Panc1 (cell line): ENCODE results near the gene CARMIL3. TPM values are rescaled to one million over a fixed set of nuclear protein-coding genes. Genes with fewer than 3 reads are reported as not detected.

ENCODE experiments used
- ATAC-seq: fragments of 200-7000 bp; cut with Tn5 transposase; 2 replicates; pipeline ENCODE4 v1.9.1; 2020; ENCODE audit warnings: mild to moderate bottlenecking, moderate library complexity
- BruUV-seq: library from RNA; stranded (reverse); fragments of 400-500 nt; replicated peaks from 2 replicates; lab custom pipeline; 2021; lab: Mats Ljungman, UMichigan
- CTCF ChIA-PET: fragments of 300-600 bp; sonication (Branson Sonifier 250); formaldehyde crosslinking; loops from one replicate; lab custom pipeline; 2022; ENCODE audit warnings: antibody characterized with exemption; lab: Charles Lee
- POLR2A ChIA-PET: fragments of 300-600 bp; sonication (Branson Sonifier 250); formaldehyde crosslinking; loops from one replicate; lab custom pipeline; 2022; ENCODE audit warnings: antibody characterized with exemption; lab: Charles Lee
- DNase-seq: peaks from one replicate; pipeline ENCODE4 v3.0.0-alpha.2; 2010; ENCODE audit warnings: low read depth, low spot score
- H3K27ac ChIP-seq: 2 replicates; pipeline ENCODE4 v1.5.1; 2011; ENCODE audit warnings: mild to moderate bottlenecking, low read length, inconsistent platforms
- H3K27me3 ChIP-seq: fragments of 200-500 bp; sonication (Bioruptor generic); 2 replicates; pipeline ENCODE4 v1.6.0; 2014; ENCODE audit warnings: low read length, inconsistent platforms; ENCODE audit not compliant: control insufficient read depth, insufficient read depth
- H3K36me3 ChIP-seq: fragments of 200-500 bp; sonication (Bioruptor generic); 2 replicates; pipeline ENCODE4 v1.5.1; 2014; ENCODE audit warnings: inconsistent platforms, mild to moderate bottlenecking, low read length, moderate library complexity; ENCODE audit not compliant: control insufficient read depth, insufficient read depth
- H3K4me1 ChIP-seq: 2 replicates; pipeline ENCODE4 v1.5.1; 2011; ENCODE audit warnings: inconsistent platforms, mild to moderate bottlenecking, low read length, moderate library complexity; ENCODE audit not compliant: control insufficient read depth, insufficient read depth
- H3K4me3 ChIP-seq, 2 experiments: 2 replicates each; pipeline ENCODE4 v1.5.1; 2011 to 2012; ENCODE audit warnings: low read depth in 2 of 2, low read length in 2 of 2, mild to moderate bottlenecking in 2 of 2, inconsistent platforms in 1 of 2, moderate library complexity in 1 of 2
- H3K9me3 ChIP-seq: fragments of 200-500 bp; sonication (Bioruptor generic); 2 replicates; pipeline ENCODE4 v1.5.1; 2014; ENCODE audit warnings: low read depth, mild to moderate bottlenecking, inconsistent platforms, low read length, moderate library complexity; ENCODE audit not compliant: control insufficient read depth, insufficient read depth
- CTCF ChIP-seq: fragments of 450-650 bp; IDR thresholded peaks from 2 replicates; pipeline ENCODE4 v1.5.1; 2017; ENCODE audit warnings: mild to moderate bottlenecking
- POLR2AphosphoS5 ChIP-seq: IDR thresholded peaks from 2 replicates; pipeline ENCODE4 v1.6.1; 2012; ENCODE audit warnings: mild to moderate bottlenecking, low read depth, low read length, moderate library complexity
- REST ChIP-seq, 2 experiments: IDR thresholded peaks; 2 replicates each; pipeline ENCODE4 v1.6.1; 2011 to 2012; ENCODE audit warnings: low read depth in 2 of 2, control low read depth in 1 of 2, low read length in 1 of 2, mild to moderate bottlenecking in 1 of 2, moderate library complexity in 1 of 2; ENCODE audit not compliant: insufficient read depth in 1 of 2
- SIN3A ChIP-seq: IDR thresholded peaks from 2 replicates; pipeline ENCODE4 v1.6.1; 2012; ENCODE audit warnings: low read depth, mild to moderate bottlenecking, low read length, moderate library complexity, borderline replicate concordance; ENCODE audit not compliant: insufficient read depth
- TCF7L2 ChIP-seq: IDR thresholded peaks from 2 replicates; pipeline ENCODE4 v1.6.1; 2011; ENCODE audit warnings: mild to moderate bottlenecking, low read depth, low read length, inconsistent platforms
- in situ Hi-C: cut with HindIII; loops from 2 replicates; pipeline ENCODE4 v1.10.0; 2016; ENCODE audit warnings: low sequenced_read_pairs, low pct_unique_long_range_greater_than_20kb
- intact Hi-C: fragments of 100-400 bp; cut with micrococcal nuclease; formaldehyde crosslinking; loops from one replicate; pipeline ENCODE4 v1.10.0; 2022; ENCODE audit not compliant: unreplicated experiment
- total RNA-seq: library from RNA; stranded (reverse); gene quantifications from one replicate; pipeline ENCODE4 v1.2.1, GENCODE V29; 2021; ENCODE audit not compliant: unreplicated experiment

Gene CARMIL3
- total RNA-seq, 1 experiment from 2014 or later = 0.15 TPM

- intact Hi-C loops = no loop called here
Observed at GRCh38 chr14:24037658-24038037, 14.2 kb upstream of the CARMIL3 start.

GRCh38 chr14:24038686-24039085 lies 13.1 kb upstream of the CARMIL3 start:
- ChIA-PET POLR2A (no interaction called here), CTCF (interaction anchor here (0.7 kb wide), 1 partner anchor 82 kb away, joined by 5 read pairs; no protein-coding TSS in a partner anchor)
- TF ChIP-seq POLR2AphosphoS5 (no peak), CTCF (no peak), REST (IDR thresholded peaks at IDR 0.05; ENCODE audit: insufficient read depth in 1 of 2, low read depth in 2 of 2, low read length in 1 of 2) (no peak), TCF7L2 (no peak), SIN3A (no peak)
- no TSS peak for BruUV-seq
- in situ Hi-C loops (no loop called here), intact Hi-C loops (no loop called here)
- Histone ChIP-seq H3K4me3 (no peak overlapping the region), H3K4me1 (no peaks in the 10 kb centered on the region), H3K27ac (no peak overlapping the region), H3K36me3 (no peaks in the 10 kb centered on the region), H3K9me3 (no peaks in the 10 kb centered on the region), H3K27me3 (no peaks in the 10 kb centered on the region)
- DNase-seq = no peak
- no peak for ATAC-seq

More at GRCh38 chr14:24037658-24038037, 14.2 kb upstream of the CARMIL3 start:
- Histone ChIP-seq H3K27me3 (no peaks in the 10 kb centered on the region), H3K9me3 (no peaks in the 10 kb centered on the region; the same call in 1 of the 2 replicates), H3K36me3 (no peaks in the 10 kb centered on the region), H3K27ac (no peak overlapping the region), H3K4me1 (no peaks in the 10 kb centered on the region), H3K4me3 (no peak overlapping the region)
- ATAC-seq (no peak), DNase-seq (no peak)
- in situ Hi-C loops = no loop called here
- ChIA-PET POLR2A (no interaction called here), CTCF (no interaction called here)
- no TSS peak for BruUV-seq
- no peak for TF ChIP-seq CTCF
- no peak for TF ChIP-seq REST (IDR thresholded peaks at IDR 0.05; ENCODE audit: insufficient read depth in 1 of 2, low read depth in 2 of 2, low read length in 1 of 2)
- TF ChIP-seq TCF7L2 = no peak
- no peak for TF ChIP-seq SIN3A
- TF ChIP-seq POLR2AphosphoS5 = no peak
